Esophagus squamous epithelium (tissue), 5 donors: ENCODE data around the gene BTNL9. TPM values are rescaled to one million over a fixed set of nuclear protein-coding genes. Genes with fewer than 3 reads are reported as not detected.
"Not testable (repeated sequence)": the region's sequence is repeated elsewhere in the genome, so short reads cannot be mapped to it uniquely, and the experiment has no call there.

Experiments used
- DNase-seq: peaks from one replicate; lab custom pipeline; 2025; lab: John Stamatoyannopoulos, UW
- H3K27ac ChIP-seq, 4 donors: fragments of 200-600 bp; sonication (generic); one replicate each; pipeline ENCODE4 v1.5.1; 2016 to 2019; ENCODE audit warnings: mild to moderate bottlenecking in 1 of 4
- H3K27me3 ChIP-seq, 4 donors: fragments of 200-600 bp; sonication (generic); 1 replicate in 3 of 4; 2 replicates in 1 of 4; pipeline versions ENCODE4 v1.5.1 to v1.6.0; 2017 to 2021; ENCODE audit warnings: antibody characterized with exemption in 1 of 4
- H3K36me3 ChIP-seq, 3 donors: fragments of 200-600 bp; sonication (generic); one replicate each; pipeline ENCODE4 v1.5.1; 2016 to 2019
- H3K4me1 ChIP-seq, 3 donors: fragments of 200-600 bp; sonication (generic); one replicate each; pipeline ENCODE4 v1.5.1; 2017 to 2019
- H3K4me3 ChIP-seq, 4 donors: fragments of 200-600 bp; sonication (generic); 1 replicate in 3 of 4; 2 replicates in 1 of 4; pipeline ENCODE4 v1.5.1; 2016 to 2019; ENCODE audit warnings: mild to moderate bottlenecking in 2 of 4, moderate library complexity in 1 of 4
- H3K9me3 ChIP-seq, 3 donors: fragments of 200-600 bp; sonication (generic); one replicate each; pipeline ENCODE4 v1.5.1; 2016 to 2019
- CTCF ChIP-seq, 6 experiments: fragments of 450-650 bp in 4 of 6; fragments of 200-600 bp in 2 of 6; sonication (generic) in 2 of 6; IDR thresholded peaks; one replicate each; pipeline ENCODE4 v1.5.1; 2016 to 2019; ENCODE audit warnings: antibody characterized with exemption in 6 of 6, mild to moderate bottlenecking in 4 of 6, moderate library complexity in 4 of 6
- POLR2A ChIP-seq, 4 donors: fragments of 450-650 bp; IDR thresholded peaks; one replicate each; pipeline ENCODE4 v1.6.1; 2017; ENCODE audit warnings: antibody characterized with exemption in 4 of 4, mild to moderate bottlenecking in 4 of 4, moderate library complexity in 3 of 4
- WGBS, 2 donors: methylation state at CpG; one replicate each; pipeline ENCODE4 v1.1.5; 2018; 5-methylcytosine and 5-hydroxymethylcytosine counted together
- intact Hi-C: fragments of 100-400 bp; cut with DNase I; formaldehyde crosslinking; loops from one replicate; pipeline ENCODE4 v1.15.0; 2022
- total RNA-seq, 4 donors: library from RNA; depleted of rRNA; stranded (reverse); fragments of >200 nt; gene quantifications; one replicate each; pipeline ENCODE4 v1.1.0, GENCODE V29; 2016
- donor health status: DM: yes; HTN: yes; CAD: no.

The BTNL9 gene
- total RNA-seq: 10 to 100 TPM in 1 of 4 donors, 1 to 10 TPM in 2, under 1 TPM in 1; 0.75 to 27.7 (median 4.1) TPM

- DNase-seq: no peak
- H3K36me3 ChIP-seq: no peaks in the 10 kb centered on the region
- 52 to 64% methylated on average over 14 to 16 of the region's 17 CpGs for WGBS, 2 donors
- H3K4me1 ChIP-seq: no peaks in the 10 kb centered on the region
- intact Hi-C loops: no loop called here
- H3K27ac ChIP-seq: peak within 1 kb of the TSS in 1 of 4 donors; percentile 9
- H3K4me3 ChIP-seq: peak within 1 kb of the TSS in 2 of 4 donors; percentile 15 to 28
- H3K27me3 ChIP-seq: peaks cover 0 to 84% (median 0%) of the 10 kb centered on the region in 4 donors
- H3K9me3 ChIP-seq: no peaks in the 10 kb centered on the region
- TF ChIP-seq POLR2A (IDR thresholded peaks at IDR 0.05) (no peak), CTCF (IDR thresholded peaks at IDR 0.05) (no peak)
Observed at GRCh38 chr5:181039931-181040630, at the start of gene BTNL9. TSS of gene BTNL9 (plus strand) at chr5:181040266. CDS start at chr5:181045490, 5,224 bp downstream.

GRCh38 chr5:180990882-180991242 lies 49.2 kb upstream of the BTNL9 start:
- Histone ChIP-seq H3K4me1 (no peaks in the 10 kb centered on the region), H3K36me3 (no peaks in the 10 kb centered on the region), H3K27me3 (no peaks in the 10 kb centered on the region), H3K4me3 (no peak overlapping the region), H3K27ac (no peak overlapping the region), H3K9me3 (no peaks in the 10 kb centered on the region)
- no peak for TF ChIP-seq POLR2A (IDR thresholded peaks at IDR 0.05)
- no peak for TF ChIP-seq CTCF (IDR thresholded peaks at IDR 0.05)
- WGBS, 2 donors: 77% methylated on average over 5 of the region's 5 CpGs; no CpG with 5 or more reads in 1 of the 2 donors
- no peak for DNase-seq
- intact Hi-C loops: no loop called here

- intact Hi-C loops: no loop called here
- H3K4me1 ChIP-seq: no peaks in the 10 kb centered on the region
- H3K27me3 ChIP-seq: peaks cover 0 to 15% (median 0%) of the 10 kb centered on the region in 4 donors
- no peaks in the 10 kb centered on the region for H3K36me3 ChIP-seq
- no peaks in the 10 kb centered on the region for H3K9me3 ChIP-seq
- no peak for DNase-seq
- no peak overlapping the region for H3K27ac ChIP-seq
- TF ChIP-seq CTCF (IDR thresholded peaks at IDR 0.05): no peak
- TF ChIP-seq POLR2A (IDR thresholded peaks at IDR 0.05): no peak
- no peak overlapping the region for H3K4me3 ChIP-seq
Observed at GRCh38 chr5:181001947-181002346, 38.1 kb upstream of the BTNL9 start.

- Histone ChIP-seq H3K9me3 (peaks cover 0 to 6% (median 0%) of the 10 kb centered on the region in 3 donors), H3K27me3 (peaks cover 0 to 32% (median 0%) of the 10 kb centered on the region in 4 donors), H3K4me1 (no peaks in the 10 kb centered on the region), H3K27ac (no peak overlapping the region), H3K4me3 (no peak overlapping the region), H3K36me3 (no peaks in the 10 kb centered on the region)
- DNase-seq: no peak
- TF ChIP-seq CTCF (IDR thresholded peaks at IDR 0.05): no peak
- no peak for TF ChIP-seq POLR2A (IDR thresholded peaks at IDR 0.05)
- intact Hi-C loops: loop anchor here (2.0 kb wide), 1 partner anchor 59 kb away; no protein-coding TSS in a partner anchor
- WGBS, 2 donors: 81% methylated on average over 4 to 5 of the region's 9 CpGs
Observed at GRCh38 chr5:181005791-181006190, 34.3 kb upstream of the BTNL9 start.

- Histone ChIP-seq H3K4me1 (no peaks in the 10 kb centered on the region), H3K27ac (no peak overlapping the region), H3K4me3 (no peak overlapping the region), H3K36me3 (no peaks in the 10 kb centered on the region), H3K27me3 (peaks cover 0 to 32% (median 0%) of the 10 kb centered on the region in 4 donors), H3K9me3 (peaks cover 0 to 6% (median 0%) of the 10 kb centered on the region in 3 donors)
- DNase-seq: no peak
- TF ChIP-seq CTCF (IDR thresholded peaks at IDR 0.05) (no peak), POLR2A (IDR thresholded peaks at IDR 0.05) (no peak)
- 72 to 82% methylated on average over 3 to 4 of the region's 6 CpGs for WGBS, 2 donors
- intact Hi-C loops: no loop called here
Observed at GRCh38 chr5:181008136-181008535, 31.9 kb upstream of the BTNL9 start.

GRCh38 chr5:181010018-181010417 lies 30.0 kb upstream of the BTNL9 start:
- H3K4me3 ChIP-seq, H3K27ac ChIP-seq, DNase-seq, H3K9me3 ChIP-seq, H3K36me3 ChIP-seq, H3K4me1 ChIP-seq, intact Hi-C loops: not testable (repeated sequence)
- H3K27me3 ChIP-seq: peaks cover 0 to 26% (median 0%) of the 10 kb centered on the region in 4 donors
- whole genome bisulfite sequencing, 2 donors: 83 to 93% methylated on average over 4 of the region's 4 CpGs

GRCh38 chr5:181014654-181015053 lies 25.4 kb upstream of the BTNL9 start:
- H3K27ac ChIP-seq, intact Hi-C loops, H3K27me3 ChIP-seq: not testable (repeated sequence)

GRCh38 chr5:181017448-181017847 lies 22.6 kb upstream of the BTNL9 start:
- H3K9me3 ChIP-seq, H3K4me1 ChIP-seq, DNase-seq, H3K27me3 ChIP-seq, H3K27ac ChIP-seq, H3K4me3 ChIP-seq, intact Hi-C loops, H3K36me3 ChIP-seq: not testable (repeated sequence)
- 84 to 87% methylated on average over 3 of the region's 3 CpGs for WGBS, 2 donors

More at GRCh38 chr5:181014654-181015053, 25.4 kb upstream of the BTNL9 start:
- not testable (repeated sequence) for H3K4me3 ChIP-seq, DNase-seq, H3K9me3 ChIP-seq, H3K4me1 ChIP-seq, H3K36me3 ChIP-seq
